GM12801 (cell line): Measurements from ENCODE around the gene VDAC1.

Source experiments
- CTCF ChIP-seq: IDR thresholded peaks from one replicate; pipeline ENCODE4 v1.5.1; 2011; ENCODE audit warnings: control low read depth; ENCODE audit not compliant: insufficient read length; ENCODE audit errors: extremely low read depth

The VDAC1 gene

GRCh38 chr5:133970325-133970909, 34.4 kb downstream of the VDAC1 start:
- no peak for TF ChIP-seq CTCF

- no peak for TF ChIP-seq CTCF
Observed at GRCh38 chr5:133969654-133970324, 35.0 kb downstream of the VDAC1 start.

- no peak for TF ChIP-seq CTCF
Observed at GRCh38 chr5:133968204-133968980, 36.4 kb downstream of the VDAC1 start, which contains the start of gene C5orf15. Gene C5orf15 (minus strand): TSS chr5:133968625. CDS start chr5:133968584, 41 bp downstream.

- TF ChIP-seq CTCF = no peak
Observed at GRCh38 chr5:133967698-133968203, 37.0 kb downstream of the VDAC1 start.

- no peak for TF ChIP-seq CTCF
Observed at GRCh38 chr5:133967124-133967523, 37.7 kb downstream of the VDAC1 start.

- no peak for TF ChIP-seq CTCF
Observed at GRCh38 chr5:133966090-133966489, 38.7 kb downstream of the VDAC1 start.

GRCh38 chr5:133963493-133964128, 41.2 kb downstream of the VDAC1 start:
- TF ChIP-seq CTCF = no peak
